Endothelial cell of umbilical vein (primary cell): ENCODE results near the gene GIPC1. TPM values are rescaled to one million over a fixed set of nuclear protein-coding genes. Genes with fewer than 3 reads are reported as not detected.

ENCODE experiments used
- BruUV-seq: library from RNA; stranded (reverse); fragments of 400-500 nt; replicated peaks from 2 replicates; lab custom pipeline; 2021; lab: Mats Ljungman, UMichigan
- CTCF ChIA-PET: fragments of 300-600, 350-600 bp; sonication (Branson Sonifier 250); formaldehyde crosslinking; loops from one replicate; lab custom pipeline; 2021; ENCODE audit warnings: antibody characterized with exemption, inconsistent platforms; lab: Charles Lee
- POLR2A ChIA-PET: fragments of 300-600, 350-600 bp; sonication (Branson Sonifier 250); formaldehyde crosslinking; loops from one replicate; lab custom pipeline; 2021; ENCODE audit warnings: antibody characterized with exemption, inconsistent platforms; lab: Charles Lee
- DNase-seq: peaks from one replicate; pipeline ENCODE4 v3.0.0-alpha.2; 2011; ENCODE audit warnings: low read depth, low spot score
- FAIRE-seq: peaks from 2 replicates; lab custom pipeline; 2011; peaks lifted over from hg19 to GRCh38; lab: Jason Lieb, UNC
- H2AFZ ChIP-seq: 2 replicates; pipeline ENCODE4 v1.6.0; 2012; ENCODE audit warnings: low read depth, low read length, control low read depth, inconsistent platforms
- H3K27ac ChIP-seq: 2 replicates; pipeline ENCODE4 v1.5.1; 2011; ENCODE audit warnings: low read depth, mild to moderate bottlenecking, control low read depth, low read length, moderate library complexity; ENCODE audit not compliant: insufficient read depth
- H3K27me3 ChIP-seq, 2 experiments: 2 replicates each; pipeline versions ENCODE4 v1.6.0 to v1.6.1; 2011; ENCODE audit warnings: low read length in 2 of 2, mixed read lengths in 1 of 2; ENCODE audit not compliant: control insufficient read depth in 2 of 2, insufficient read depth in 2 of 2
- H3K36me3 ChIP-seq, 2 experiments: 2 replicates in 1 of 2; 3 replicates in 1 of 2; pipeline ENCODE4 v1.5.1; 2011; ENCODE audit warnings: low read length in 2 of 2, mild to moderate bottlenecking in 1 of 2, moderate library complexity in 1 of 2; ENCODE audit not compliant: control insufficient read depth in 2 of 2, insufficient read depth in 2 of 2; ENCODE audit errors: extremely low read depth in 1 of 2
- H3K4me1 ChIP-seq: 3 replicates; pipeline ENCODE4 v1.5.1; 2011; ENCODE audit warnings: mild to moderate bottlenecking, low read length; ENCODE audit not compliant: control insufficient read depth, insufficient read depth; ENCODE audit errors: extremely low read depth
- H3K4me2 ChIP-seq: 2 replicates; pipeline ENCODE4 v1.6.1; 2011; ENCODE audit warnings: low read length, control low read depth, mixed read lengths; ENCODE audit not compliant: insufficient read depth
- H3K4me3 ChIP-seq, 3 experiments: fragments of 200-600 bp in 1 of 3; sonication (generic), shearing (Covaris generic) in 1 of 3; replicated peaks in 1 of 3; 2 replicates each; pipeline ENCODE4 v1.5.1; 2011 to 2016; ENCODE audit warnings: control low read depth in 3 of 3, low read length in 3 of 3, mild to moderate bottlenecking in 2 of 3, inconsistent platforms in 1 of 3, low read depth in 1 of 3, moderate library complexity in 1 of 3; ENCODE audit not compliant: insufficient read depth in 1 of 3
- H3K79me2 ChIP-seq: 2 replicates; pipeline ENCODE4 v1.6.0; 2012; ENCODE audit warnings: low read length, inconsistent platforms; ENCODE audit not compliant: control insufficient read depth, insufficient read depth
- H3K9ac ChIP-seq: replicated peaks from 2 replicates; pipeline ENCODE3; 2011; ENCODE audit warnings: low read length, control low read depth; ENCODE audit not compliant: insufficient read depth; ENCODE audit errors: extremely low read depth
- H3K9me1 ChIP-seq: replicated peaks from 3 replicates; pipeline ENCODE4 v1.6.0; 2011; ENCODE audit warnings: mild to moderate bottlenecking, low read length; ENCODE audit not compliant: control insufficient read depth, insufficient read depth; ENCODE audit errors: extremely low read depth
- H3K9me3 ChIP-seq: replicated peaks from 2 replicates; pipeline ENCODE4 v1.5.1; 2012; ENCODE audit warnings: low read length, inconsistent platforms; ENCODE audit not compliant: control insufficient read depth, insufficient read depth
- H4K20me1 ChIP-seq: replicated peaks from 2 replicates; pipeline ENCODE3; 2011; ENCODE audit warnings: mild to moderate bottlenecking, low read length; ENCODE audit not compliant: control insufficient read depth, insufficient read depth; ENCODE audit errors: extremely low read depth
- CTCF ChIP-seq, 2 donors: IDR thresholded peaks; 1 replicate in 1 of 2; 2 replicates in 1 of 2; pipeline ENCODE4 v1.5.1; 2011; ENCODE audit warnings: low read length in 2 of 2, mild to moderate bottlenecking in 2 of 2, moderate library complexity in 2 of 2, control low read depth in 1 of 2, inconsistent platforms in 1 of 2, low read depth in 1 of 2; ENCODE audit not compliant: insufficient read depth in 1 of 2; ENCODE audit errors: extremely low read depth in 1 of 2
- EZH2 ChIP-seq: IDR thresholded peaks from 2 replicates; pipeline ENCODE4 v1.6.1; 2012; ENCODE audit warnings: borderline replicate concordance, low read depth, mild to moderate bottlenecking, moderate library complexity, low read length, inconsistent platforms; ENCODE audit not compliant: severe bottlenecking
- FOS ChIP-seq: IDR thresholded peaks from 2 replicates; pipeline ENCODE4 v1.6.1; 2011; ENCODE audit warnings: mild to moderate bottlenecking, low read length, moderate library complexity, borderline replicate concordance; ENCODE audit not compliant: insufficient read depth
- GATA2 ChIP-seq: IDR thresholded peaks from 2 replicates; pipeline ENCODE4 v1.7.0; 2011; ENCODE audit warnings: low read depth, mild to moderate bottlenecking, moderate library complexity, mixed read lengths, low read length; ENCODE audit not compliant: insufficient read length, insufficient read depth
- JUN ChIP-seq: IDR thresholded peaks from 2 replicates; pipeline ENCODE4 v1.6.1; 2011; ENCODE audit warnings: borderline replicate concordance, low read depth; ENCODE audit not compliant: insufficient read length, insufficient read depth
- MAX ChIP-seq: IDR thresholded peaks from 2 replicates; pipeline ENCODE4 v1.6.1; 2011; ENCODE audit not compliant: insufficient read depth, insufficient read length
- MYC ChIP-seq: IDR thresholded peaks from one replicate; pipeline ENCODE4 v1.6.1; 2011; ENCODE audit warnings: mild to moderate bottlenecking, low read depth, low read length
- POLR2A ChIP-seq: IDR thresholded peaks from 2 replicates; pipeline ENCODE4 v1.6.1; 2012; ENCODE audit warnings: low read depth, mild to moderate bottlenecking, control low read depth, low read length
- POLR2AphosphoS5 ChIP-seq: IDR thresholded peaks from 2 replicates; pipeline ENCODE4 v1.6.1; 2012; ENCODE audit warnings: low read depth, mild to moderate bottlenecking, control low read depth, low read length, moderate library complexity; ENCODE audit not compliant: insufficient read depth
- dilution Hi-C: fragments of 300-500 bp; cut with MboI; formaldehyde crosslinking; loops from one replicate; pipeline ENCODE4 v1.15.0; 2019; ENCODE audit warnings: low sequenced_read_pairs; ENCODE audit not compliant: extremely low pct_ligation_motif_present
- intact Hi-C: fragments of 100-400 bp; cut with micrococcal nuclease; formaldehyde crosslinking; loops from one replicate; pipeline ENCODE4 v1.10.0; 2022
- polyA plus RNA-seq, 4 experiments: library from polyadenylated mRNA; depleted of rRNA in 3 of 4; stranded (reverse) in 3 of 4; unstranded in 1 of 4; fragments of >200 nt; gene quantifications; 2 replicates each; pipeline versions ENCODE4 v1.2.1 to v1.2.3, GENCODE V29; 2011 to 2012; ENCODE audit warnings: missing spikeins in 1 of 4
- total RNA-seq: library from RNA; stranded (reverse); gene quantifications from 2 replicates; pipeline ENCODE4 v1.2.3, GENCODE V29; 2021

Gene GIPC1
- total and polyA plus RNA-seq, 2 donors (not counting 3 experiments of a cell fraction or from before 2014, with no cell fraction given): 108 to 141 TPM

GRCh38 chr19:14482172-14482941 lies 13.6 kb downstream of the GIPC1 start:
- POLR2A ChIA-PET: no interaction called here
- H2AFZ ChIP-seq: no peak overlapping the region

More at GRCh38 chr19:14482172-14482941, 13.6 kb downstream of the GIPC1 start:
- CTCF ChIA-PET: interaction anchor here (0.8 kb wide), 1 partner anchor 50 kb away, joined by 3 read pairs; no protein-coding TSS in a partner anchor
- Histone ChIP-seq H4K20me1 (no peaks in the 10 kb centered on the region), H3K79me2 (no peaks in the 10 kb centered on the region), H3K9me3 (no peaks in the 10 kb centered on the region), H3K9ac (no peak overlapping the region), H3K36me3 (peaks cover 3 to 19% of the 10 kb centered on the region in 2 experiments), H3K4me2 (no peak overlapping the region), H3K27ac (no peak overlapping the region), H3K4me1 (no peaks in the 10 kb centered on the region), H3K4me3 (no peak overlapping the region), H3K9me1 (no peaks in the 10 kb centered on the region), H3K27me3 (no peaks in the 10 kb centered on the region)
- no TSS peak for BruUV-seq
- dilution Hi-C loops: no loop called here
- TF ChIP-seq CTCF (IDR thresholded peaks at IDR 0.05; ENCODE audit: extremely low read depth in 1 of 2, insufficient read depth in 1 of 2, low read depth in 1 of 2, low read length in 2 of 2) (no peak), JUN (no peak), EZH2 (no peak), MAX (no peak), POLR2A (no peak), POLR2AphosphoS5 (no peak), GATA2 (no peak), FOS (no peak), MYC (no peak)
- intact Hi-C loops: no loop called here
- DNase-seq (no peak), FAIRE-seq (no peak)
